GM21717 (cell line): Measurements from ENCODE around the gene FAHD1.

Experiments
- ATAC-seq: cut with Tn5 transposase; IDR thresholded peaks from one replicate; pipeline ENCODE4 v1.9.1; 2021; ENCODE audit warnings: mild to moderate bottlenecking, moderate library complexity; ENCODE audit not compliant: unreplicated experiment

Gene FAHD1

DNA sequence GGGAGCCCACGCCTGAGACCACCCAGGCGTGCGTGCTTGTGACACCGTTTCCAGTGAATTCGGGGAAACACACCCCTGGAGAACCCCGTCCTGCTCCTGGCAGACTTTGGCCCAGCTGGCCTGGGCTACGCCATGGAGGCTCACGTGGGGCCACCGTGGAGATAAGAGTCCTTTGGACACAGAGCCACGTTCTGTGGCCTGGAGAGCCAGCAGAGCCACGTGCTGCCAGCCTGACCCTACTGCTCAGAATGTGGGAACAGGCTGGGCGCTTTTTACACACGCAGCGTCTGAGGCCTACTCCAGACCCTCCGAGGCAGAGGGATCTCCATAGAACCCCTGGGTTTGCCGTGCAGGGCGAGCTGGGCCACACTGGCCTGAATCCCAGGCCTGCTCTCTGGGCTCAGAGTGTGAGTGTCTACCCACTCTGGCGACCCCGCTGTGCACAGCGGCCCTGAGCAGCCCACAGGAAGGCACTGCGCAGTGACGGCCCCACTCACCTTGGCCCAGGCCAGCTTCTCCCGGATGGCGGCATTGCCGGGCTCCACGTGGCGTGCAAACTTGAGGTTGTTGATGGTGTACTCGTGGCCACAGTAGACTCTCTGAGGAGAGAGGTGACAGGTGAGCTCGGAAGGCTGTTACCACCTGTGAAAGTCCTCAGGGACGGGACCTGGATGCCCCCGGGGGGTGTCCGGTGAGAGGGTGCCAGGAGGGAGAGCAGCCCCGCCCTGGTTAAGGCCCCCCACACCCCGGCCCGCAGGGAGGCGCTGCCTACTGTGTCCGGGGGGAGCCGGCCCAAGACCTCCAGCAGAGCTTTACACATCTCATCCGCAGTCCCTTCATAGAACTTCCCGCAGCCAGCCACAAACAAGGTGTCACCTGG, 10.4 kb upstream of the FAHD1 start:
- no peak for ATAC-seq

DNA sequence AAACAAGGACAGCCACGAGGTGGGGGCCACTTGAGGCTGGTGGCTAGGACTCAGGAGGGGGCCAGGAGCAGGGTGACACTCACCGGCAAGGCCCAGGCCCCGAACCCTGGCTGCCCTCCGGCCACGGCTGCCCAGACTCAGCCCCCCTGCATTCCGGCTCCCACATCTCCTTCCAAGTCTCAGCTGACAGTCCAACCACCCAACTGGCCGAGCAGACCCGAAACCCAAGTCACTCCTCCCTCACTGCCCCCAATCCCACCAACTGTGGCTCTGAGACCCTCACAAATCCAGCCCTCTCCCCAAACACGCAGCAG, 9.8 kb upstream of the FAHD1 start:
- ATAC-seq, result no peak

DNA sequence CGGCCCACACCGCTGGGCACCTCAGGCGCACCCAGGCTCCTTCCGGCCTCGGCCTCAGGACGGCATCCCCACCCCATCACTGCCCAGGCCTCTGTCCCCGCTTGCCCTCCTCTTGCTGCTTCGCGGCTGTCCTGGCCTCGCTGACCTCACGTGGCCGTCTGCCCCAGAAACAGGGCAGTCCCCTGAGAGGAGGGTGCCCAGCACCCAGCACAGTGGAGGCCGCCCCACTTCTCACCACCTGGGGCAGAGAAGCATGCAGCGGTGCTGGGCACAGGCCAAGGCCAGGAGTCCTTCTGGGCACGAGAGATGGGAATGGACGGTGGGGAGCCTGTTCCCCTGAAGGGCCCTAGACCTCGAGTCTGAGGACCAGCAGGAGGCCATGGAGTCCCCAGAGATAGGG, 9.3 kb upstream of the FAHD1 start:
- no peak for ATAC-seq

DNA sequence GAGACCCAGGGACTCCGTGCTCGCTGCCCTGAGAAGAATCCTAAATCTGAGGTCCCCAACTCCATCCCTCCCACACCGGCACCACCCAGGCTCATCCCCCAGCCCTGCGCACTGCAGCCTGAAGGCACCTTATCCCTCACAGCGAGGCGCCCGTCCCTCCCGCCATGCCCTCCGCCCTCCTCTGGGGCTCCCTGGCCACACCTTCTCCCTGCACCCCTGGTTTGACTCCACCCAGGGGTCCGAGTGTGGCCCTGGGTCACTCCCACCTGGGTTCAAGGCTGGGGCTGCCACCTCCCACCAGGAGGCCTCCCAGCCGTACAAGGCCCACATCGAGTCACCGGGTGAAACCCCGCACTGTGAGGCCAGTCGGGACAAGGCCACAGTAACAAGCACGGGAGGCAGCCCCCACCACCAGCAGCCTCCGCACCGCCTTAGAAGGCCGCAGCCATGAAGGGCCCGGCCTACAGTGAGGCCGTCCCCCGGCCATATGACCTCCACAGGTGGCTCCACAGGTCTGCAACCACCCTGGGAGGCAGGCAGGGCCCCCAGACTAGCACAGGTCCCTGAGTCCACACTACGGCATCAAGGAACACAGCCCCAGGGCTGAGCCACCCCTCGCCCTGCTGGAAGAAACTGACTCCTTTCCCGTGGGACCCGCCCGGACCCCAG, 8.7 kb upstream of the FAHD1 start:
- no peak for ATAC-seq

DNA sequence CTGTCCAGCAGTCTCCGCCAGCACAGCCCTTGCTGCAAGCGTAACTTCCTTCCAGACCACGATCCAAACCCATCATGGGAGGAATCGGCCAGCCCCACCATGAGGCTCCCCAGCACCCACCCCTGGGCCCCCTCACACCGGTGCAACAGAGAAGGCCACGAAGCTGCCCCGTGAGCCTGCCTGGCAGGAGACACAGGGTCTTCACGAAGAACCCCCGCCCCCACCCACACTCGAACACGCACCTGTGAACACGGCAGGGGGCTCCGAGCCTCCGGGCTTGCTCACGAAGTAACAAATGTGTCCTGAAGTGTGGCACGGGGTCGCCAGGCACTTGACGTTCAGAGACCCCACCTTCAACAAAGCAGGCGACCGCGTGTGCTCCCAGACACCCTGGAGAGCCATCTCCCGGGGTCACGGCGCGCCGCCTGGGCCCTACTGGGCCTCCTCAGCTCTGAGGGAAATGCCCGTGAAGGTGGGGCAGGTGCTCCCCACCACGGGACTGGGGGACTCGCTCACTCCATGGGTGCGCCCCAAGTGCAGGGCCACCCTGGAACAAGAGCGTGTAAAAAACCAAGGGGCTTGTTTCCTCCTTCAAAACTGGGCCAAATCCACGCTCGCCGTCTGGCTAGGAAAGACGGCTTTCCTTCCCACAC, 8.0 kb upstream of the FAHD1 start:
- no peak for ATAC-seq

DNA sequence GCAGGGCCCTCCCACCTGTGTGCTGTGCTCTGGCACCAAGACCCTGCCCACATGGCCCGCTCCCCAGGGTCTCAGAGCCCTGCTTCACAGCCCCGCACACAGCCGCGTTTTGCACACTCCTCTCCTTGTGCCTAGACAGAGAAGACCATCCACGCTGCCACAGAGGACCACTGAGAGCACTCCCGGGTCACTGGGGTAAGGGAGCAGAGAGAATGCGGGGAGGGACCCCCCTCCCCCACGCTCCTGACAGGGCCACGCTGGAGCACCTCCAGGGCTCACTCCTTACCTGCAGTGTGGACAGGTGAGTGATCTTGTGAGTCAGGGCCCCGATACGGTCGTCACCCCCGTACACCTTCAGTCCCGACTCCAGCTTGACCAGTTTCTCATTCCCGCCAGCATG, 7.4 kb upstream of the FAHD1 start:
- ATAC-seq, result no peak

DNA sequence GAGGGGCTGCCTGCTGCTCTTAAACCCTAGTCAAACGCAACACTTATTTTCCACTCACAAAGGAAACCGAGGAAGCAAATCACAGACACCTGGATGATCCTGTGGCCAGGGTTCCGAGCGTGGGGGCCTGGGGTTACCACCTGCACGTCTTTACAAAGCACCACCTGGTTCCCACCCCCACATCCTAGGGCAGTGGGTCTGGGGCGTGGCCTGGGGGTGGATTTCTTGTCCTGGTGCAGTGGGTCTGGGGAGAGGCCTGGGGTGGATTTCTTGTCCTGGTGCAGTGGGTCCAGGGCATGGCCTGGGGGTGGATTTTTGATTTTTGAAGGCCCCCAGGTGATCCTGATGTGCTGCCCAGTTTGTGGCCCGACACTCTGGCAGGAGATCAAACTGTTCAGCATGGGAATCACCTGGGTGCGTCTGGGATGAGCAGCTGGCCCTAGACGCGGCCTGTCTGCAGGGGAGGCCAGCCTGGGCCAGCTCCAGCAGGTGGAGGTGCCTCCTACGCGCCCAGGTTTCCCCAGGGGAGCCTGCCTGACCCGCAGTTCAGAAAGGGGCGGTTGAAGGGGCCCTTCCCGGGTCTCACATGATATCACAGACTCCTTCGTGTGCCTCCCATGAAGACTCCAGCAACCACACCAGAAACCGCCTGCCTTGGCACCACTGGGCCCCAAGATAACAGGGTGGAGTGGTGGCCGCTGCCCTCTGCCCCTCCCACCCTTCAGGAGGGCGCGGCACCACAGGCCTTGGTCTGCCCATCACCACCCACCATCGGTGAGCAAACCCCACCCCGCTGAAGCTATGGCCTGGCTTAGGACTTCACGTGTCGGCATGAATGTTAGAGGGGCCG, 6.7 kb upstream of the FAHD1 start:
- ATAC-seq, result no peak

DNA sequence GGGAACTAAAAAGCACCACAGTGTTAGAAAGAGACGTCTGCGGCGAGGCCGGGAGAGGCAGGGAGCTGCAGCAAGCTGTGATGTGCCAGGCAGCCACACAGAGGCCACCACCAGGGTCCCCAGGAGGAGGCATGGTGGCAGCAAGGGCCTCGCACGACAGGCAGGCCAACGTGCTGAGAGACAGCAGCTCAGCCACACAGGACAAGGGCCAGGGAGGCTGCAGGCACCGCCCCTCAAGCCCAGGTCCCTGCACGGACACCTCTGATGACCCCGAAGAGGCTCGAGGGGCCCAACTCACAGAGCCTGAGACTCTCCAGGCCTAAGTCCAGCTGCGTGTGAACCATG, 6.1 kb upstream of the FAHD1 start:
- ATAC-seq, result no peak

DNA sequence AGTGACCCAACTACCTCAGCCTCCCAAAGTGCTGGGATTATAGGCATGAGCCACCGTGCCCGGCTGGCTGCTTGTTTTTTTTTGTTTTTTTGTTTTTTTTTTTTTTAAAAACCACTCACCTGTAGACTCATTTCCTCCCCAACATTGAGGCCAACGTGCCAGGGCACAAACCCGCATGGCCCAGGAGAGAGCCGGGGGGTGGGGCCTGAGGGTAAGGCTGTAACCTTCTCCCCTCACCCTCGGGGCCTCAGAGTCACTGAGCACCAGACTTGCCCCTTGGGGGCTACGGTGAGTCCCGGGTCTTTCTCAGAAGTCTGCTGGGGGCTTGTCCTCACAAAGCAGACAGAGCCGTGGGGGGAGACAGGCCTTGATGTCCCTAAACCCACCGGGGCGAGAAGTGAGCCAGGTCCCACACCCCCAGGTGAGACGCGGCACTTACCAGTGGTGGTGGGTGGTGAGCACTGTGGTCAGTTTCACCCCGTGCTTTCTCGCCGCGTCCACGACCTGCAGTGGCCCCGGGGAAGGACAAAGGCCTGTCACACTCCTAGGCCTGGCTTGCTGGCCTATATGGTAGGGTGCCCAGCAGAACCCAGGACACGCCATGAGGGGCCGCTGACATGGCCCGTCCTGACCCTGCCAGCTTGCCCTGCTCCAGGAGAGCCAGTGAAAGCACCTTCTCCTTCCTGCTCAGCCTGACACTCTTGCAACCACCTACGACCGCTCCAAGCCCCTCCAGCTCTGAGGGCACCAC, 5.0 kb upstream of the FAHD1 start:
- no peak for ATAC-seq

DNA sequence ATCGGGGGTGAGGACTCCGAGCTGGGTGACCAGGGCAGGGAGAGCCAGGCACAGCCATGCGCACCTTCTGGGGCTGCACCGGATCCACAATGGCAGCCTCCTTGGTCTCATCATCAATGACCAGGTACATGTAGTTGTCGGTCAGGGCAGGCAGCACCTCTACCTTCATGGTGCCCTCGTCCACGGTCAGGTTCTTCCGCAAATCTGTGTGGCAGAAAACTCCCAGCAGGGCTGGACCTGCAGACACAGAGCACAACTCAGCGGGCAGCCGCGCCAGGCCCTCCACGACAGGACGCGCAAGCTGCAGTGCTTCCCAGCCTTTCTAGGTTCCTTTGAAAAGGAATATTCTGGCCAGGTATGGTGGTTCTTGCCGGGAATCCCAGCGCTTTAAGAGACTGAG, 4.2 kb upstream of the FAHD1 start:
- no peak for ATAC-seq

DNA sequence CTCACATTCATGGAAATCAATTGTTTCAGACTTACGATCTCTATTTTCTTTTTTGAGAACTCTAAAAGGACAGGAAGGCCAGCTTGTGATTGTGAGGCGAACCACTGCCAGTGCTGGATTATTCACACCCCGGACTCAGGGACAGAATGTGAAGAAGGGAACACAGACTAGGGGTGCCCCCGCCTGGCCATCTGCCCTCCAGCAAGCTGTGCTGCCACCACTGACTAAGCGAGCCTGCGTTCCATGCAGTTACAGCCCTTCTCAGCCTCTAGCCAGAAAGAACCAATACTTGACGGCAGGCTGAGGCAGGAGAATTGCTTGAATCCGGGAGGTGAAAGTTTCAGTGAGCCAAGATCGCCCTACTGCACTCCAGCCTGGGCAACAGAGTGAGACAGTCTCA, 3.2 kb upstream of the FAHD1 start:
- no peak for ATAC-seq

DNA sequence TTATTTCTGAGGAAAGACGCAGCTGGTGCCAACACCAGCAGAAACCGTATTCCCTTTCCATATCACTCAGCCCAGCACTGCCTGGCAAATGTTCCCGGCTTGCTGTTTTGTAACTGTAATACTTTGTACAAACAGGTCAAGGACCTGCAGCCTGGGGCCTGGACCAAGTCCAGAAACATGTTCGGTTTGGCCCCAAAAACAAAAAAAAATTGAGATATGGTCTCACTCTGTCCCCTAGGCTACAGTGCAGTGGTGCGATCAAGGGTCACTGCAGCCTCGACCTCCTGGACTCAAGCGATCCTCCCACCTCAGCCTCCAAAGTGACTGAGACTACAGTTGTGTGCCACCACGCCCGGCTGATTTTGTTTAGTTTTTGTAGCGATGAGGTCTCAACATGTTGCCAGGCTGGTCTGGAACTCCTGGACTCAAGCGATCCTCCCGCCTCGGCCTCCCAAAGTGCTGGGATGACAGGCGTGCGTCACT, 1.6 kb upstream of the FAHD1 start:
- no peak for ATAC-seq

DNA sequence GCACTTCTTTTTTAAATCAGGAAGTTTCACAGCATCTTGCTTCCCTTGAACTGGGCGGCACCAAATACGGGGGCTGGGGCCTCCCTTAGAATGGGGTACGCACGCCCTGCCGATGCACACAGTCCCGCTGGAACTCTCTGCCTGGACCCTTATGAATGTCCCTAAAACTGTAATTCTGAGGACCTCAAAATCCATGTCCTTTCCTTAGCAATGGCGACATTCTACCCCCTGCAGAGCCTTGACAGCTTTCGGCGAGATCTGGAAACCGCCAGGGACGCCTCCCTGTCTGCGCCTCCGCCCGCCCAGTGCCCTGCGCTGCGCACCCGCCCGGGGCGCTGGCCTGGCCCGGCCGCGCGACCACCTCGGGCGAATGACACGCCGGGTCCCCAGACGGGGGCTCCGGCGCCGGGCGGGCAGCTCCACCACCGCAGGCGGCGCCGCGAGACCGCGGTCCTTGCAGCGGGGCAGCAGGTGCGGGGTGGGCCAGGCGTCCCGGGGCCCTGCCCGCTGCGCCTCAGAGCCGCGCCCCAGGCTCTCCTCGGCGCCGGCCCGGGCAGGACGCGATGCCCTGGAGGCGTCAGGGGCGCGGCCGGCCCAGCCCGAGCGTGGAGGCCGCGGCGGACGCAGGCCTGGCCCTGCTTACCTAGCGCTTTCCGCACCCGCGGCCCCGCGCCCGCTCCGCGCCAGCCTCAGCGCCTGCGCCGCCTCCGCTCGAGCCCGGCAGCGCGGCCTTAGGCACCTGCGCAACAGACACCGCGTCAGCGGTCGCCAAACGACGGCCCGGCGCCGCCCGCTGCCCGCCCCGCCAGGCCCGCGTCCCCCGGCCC, 929 bp upstream of the FAHD1 start:
- peak; percentile 40 for ATAC-seq

DNA sequence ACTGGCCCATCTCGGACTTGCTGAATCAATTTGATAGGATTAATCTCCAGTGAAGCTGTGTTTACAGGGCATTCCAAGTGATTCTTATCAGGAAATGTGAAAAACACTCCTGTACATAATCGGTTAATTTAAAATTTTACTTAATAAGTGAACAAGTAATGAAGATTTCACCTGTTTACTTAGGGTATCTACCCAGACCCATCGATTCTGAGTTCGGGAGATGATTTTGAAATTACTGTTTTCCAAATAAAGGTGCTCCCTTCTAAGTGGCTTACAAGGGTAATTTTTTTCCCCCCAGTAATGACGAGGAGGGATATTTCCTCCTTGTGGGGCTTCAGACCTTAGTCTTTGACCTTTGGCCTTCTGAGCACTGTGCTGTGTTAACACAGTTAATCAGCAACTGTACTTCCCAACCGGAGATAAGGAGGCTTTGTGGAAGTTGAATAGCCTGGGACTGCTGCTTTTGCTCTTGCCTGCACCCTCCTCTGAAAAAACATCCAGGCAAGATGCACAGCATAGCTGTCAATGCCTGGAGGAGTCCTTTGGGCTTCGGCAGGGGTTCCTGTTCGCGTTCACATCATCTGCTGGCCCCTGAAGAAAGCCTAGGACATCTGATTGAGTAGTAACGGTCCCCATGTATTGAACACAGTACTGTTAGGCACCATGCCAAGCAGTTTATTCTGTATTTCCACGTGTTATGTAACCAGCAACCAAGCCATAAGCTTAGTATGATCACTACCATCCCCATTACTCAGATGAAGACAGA, 1.8 kb downstream of the FAHD1 start:
- ATAC-seq, result no peak

DNA sequence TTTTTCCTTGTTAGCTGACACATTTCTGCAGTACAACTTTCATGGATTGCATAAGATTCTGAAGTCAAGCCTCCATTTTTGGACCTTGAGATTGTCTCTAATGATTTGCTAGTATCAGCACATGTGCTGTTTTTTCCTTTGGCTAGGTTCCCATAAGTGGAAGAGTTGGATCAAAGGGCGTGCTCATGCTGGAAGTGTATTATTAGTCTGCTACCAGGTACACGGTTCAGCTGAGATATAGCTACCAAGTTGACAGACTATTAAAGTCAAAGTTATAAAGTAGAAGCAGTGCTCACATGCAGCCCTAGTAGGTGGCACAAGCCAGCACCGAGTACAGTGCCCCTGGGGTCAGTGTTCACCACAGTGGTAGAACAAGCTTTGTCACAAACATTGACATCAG, 3.2 kb downstream of the FAHD1 start:
- no peak for ATAC-seq

DNA sequence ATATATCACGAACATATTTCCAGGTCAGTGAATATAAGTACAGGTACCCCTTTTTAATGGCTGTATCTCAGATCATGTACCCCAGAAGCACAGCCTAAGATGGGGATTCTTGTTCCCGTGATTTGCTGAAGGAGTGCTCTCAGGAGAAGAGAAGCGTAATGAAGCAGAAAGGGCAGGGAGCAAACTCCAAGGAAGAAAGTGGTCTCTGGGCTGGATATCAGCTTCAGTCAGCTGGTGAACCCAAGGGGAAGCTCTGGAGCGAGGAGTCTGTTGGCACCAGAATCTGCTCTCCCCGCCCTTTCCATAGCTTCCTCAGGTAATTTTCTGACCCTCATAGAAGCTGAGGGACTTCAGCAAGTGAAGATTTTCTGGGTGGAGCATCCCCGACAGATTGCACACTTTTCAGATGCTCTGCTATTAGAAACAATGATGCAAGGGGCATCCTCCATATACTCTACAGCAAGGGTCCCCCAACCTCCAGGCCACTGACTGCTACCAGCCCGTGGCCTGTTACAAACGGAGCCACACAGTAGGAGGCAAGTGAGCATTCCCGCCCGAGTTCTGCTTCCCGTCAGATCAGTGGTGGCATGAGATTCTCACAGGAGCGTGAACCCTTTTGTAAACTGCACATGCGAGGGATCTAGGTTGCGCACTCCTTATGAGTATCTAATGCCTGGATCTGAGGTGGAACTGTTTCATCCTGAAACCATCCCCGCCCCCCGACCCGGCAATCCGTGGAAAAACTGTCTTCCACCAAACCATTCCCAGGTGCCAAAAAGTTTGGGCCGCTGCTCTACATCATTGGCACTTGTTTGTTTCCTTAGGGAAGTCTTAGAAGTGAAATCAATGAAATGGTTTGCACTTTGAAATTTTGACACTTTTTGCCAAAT, 4.4 kb downstream of the FAHD1 start:
- ATAC-seq, result no peak

DNA sequence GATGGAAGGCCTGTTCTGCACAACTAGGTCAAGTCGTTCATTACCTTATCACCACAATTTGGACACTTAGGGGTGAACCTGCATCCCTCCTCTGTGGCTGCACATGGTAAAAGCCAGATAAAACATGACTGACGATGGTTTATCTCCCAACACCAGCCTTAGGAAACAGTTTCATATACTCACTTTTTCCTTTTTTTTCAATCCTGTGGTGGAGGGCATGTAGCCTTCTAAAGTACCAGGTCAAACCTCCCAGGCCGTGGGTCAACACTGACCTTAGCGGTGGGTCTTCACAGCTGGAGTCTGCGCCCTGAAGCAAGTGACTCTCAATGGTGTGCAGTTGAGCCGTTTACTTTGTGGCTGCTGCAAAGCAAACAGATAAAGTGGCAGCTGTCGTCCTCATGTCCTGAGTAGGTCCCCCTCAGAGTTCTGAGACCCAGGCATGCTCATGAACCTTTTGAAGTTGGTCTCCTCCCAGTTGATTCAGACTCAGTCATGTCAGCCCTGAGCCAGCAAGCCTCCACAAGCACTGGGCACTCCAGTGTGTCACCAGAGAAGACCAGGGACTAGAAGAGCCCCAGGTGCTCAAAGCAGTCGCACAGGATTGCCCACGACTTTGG, 5.9 kb downstream of the FAHD1 start:
- no peak for ATAC-seq
